OCI-LY3 (cell line): ENCODE measurements around the gene TNFRSF8.

Source experiments
- EZH2phosphoT487 ChIP-seq: fragments of 200-600 bp; shearing (Covaris generic); IDR thresholded peaks from 2 replicates; pipeline ENCODE4 v1.6.1; 2018; ENCODE audit warnings: antibody characterized with exemption, mixed run types, low read depth
- TF ChIP-seq, protein P1 (sequence below): fragments of 200-600, 300-600 bp; sonication (generic); IDR thresholded peaks from 2 replicates; pipeline ENCODE4 v1.5.1; 2014; ENCODE audit warnings: antibody characterized with exemption, low read length, low read depth

DNA sequence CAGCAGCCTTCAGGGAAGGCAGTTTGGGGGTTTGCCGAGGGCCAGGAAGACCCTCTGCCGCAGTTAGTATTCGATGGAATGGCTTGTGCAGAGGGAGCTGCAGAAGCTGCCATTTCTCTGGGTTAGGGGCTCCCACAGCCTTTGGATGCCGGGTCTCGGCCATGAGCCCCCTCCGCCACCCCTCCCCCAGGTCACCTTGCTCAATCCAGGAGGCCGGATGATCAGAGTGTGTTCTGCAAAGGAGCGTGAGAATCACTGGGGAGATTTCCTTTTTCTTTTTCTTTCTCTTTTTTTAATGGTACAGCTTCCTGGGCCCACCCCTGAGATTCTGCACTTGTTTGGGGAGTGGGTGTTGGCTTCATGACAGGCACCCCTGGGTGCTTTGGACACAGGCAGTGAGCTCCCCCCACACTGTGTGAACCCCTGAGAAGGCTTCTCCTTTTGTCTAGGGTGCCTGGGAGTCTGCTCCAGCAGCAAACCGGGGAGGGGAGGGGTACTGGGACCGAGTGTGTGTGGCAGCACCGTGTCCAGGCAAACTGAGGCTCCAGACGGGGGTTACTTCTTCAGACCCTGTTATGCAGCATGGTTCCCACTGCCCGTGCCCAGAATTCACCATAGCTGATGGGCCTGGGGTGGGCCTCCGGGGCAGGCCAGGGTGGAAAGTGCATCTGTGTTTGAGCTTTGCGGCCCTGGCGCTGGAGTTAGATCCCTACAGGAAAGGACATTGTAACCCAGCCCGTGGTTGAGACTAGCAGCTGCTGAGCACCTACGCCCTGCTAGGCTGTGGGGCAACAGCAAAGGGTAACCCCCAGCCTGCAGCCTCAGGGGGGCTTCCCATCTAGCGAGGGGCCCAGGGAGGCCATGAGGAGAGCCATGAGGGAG lies 122.2 kb downstream of the TNFRSF8 start:
- TF ChIP-seq, protein P1, sequence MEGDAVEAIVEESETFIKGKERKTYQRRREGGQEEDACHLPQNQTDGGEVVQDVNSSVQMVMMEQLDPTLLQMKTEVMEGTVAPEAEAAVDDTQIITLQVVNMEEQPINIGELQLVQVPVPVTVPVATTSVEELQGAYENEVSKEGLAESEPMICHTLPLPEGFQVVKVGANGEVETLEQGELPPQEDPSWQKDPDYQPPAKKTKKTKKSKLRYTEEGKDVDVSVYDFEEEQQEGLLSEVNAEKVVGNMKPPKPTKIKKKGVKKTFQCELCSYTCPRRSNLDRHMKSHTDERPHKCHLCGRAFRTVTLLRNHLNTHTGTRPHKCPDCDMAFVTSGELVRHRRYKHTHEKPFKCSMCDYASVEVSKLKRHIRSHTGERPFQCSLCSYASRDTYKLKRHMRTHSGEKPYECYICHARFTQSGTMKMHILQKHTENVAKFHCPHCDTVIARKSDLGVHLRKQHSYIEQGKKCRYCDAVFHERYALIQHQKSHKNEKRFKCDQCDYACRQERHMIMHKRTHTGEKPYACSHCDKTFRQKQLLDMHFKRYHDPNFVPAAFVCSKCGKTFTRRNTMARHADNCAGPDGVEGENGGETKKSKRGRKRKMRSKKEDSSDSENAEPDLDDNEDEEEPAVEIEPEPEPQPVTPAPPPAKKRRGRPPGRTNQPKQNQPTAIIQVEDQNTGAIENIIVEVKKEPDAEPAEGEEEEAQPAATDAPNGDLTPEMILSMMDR, result no peak
- TF ChIP-seq EZH2phosphoT487, result no peak
